ENCODE data around the gene KLK5. TPM values are rescaled to one million over a fixed set of nuclear protein-coding genes. Genes with fewer than 3 reads are reported as not detected.

The KLK5 gene
- polyA plus RNA-seq, 1 donor (not counting 4 experiments of a cell fraction or from before 2014, with no cell fraction given): 477 TPM

DNA sequence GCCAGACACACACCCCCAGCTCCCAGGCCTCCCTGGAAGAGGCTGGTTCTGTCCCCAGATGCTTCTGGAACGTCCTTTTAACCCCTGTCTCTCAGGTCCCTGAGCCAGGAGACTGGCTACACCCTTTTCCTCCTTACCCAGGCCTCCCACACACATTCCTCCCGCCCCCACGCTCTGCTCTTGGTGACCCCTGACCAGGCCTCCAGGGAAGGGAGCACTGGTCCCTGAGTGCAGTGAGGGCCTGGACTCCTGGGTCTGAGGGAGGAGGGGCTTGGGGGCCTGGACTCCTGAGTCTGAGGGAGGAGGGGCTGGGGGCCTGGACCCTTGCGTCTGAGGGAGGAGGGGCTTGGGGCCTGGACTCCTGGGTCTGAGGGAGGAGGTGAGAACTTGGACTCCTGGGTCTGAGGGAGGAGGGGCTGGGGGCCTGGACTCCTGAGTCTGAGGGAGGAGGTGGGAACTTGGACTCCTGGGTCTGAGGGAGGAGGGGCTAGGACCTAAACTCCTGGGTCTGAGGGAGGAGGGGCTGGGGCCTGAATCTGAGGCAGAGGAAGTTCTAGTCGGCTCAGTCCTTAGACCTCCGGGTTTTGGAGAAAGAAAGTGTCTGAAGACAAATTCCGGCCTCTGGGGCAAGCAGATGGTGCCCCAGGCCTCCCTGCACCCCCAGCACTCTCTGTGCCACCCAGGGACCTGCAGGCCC is 16.0 kb upstream of the KLK5 start:
- FAIRE-seq (no peak), DNase-seq (ENCODE audit: low read depth, low spot score) (no peak)
- TF ChIP-seq, protein P1, sequence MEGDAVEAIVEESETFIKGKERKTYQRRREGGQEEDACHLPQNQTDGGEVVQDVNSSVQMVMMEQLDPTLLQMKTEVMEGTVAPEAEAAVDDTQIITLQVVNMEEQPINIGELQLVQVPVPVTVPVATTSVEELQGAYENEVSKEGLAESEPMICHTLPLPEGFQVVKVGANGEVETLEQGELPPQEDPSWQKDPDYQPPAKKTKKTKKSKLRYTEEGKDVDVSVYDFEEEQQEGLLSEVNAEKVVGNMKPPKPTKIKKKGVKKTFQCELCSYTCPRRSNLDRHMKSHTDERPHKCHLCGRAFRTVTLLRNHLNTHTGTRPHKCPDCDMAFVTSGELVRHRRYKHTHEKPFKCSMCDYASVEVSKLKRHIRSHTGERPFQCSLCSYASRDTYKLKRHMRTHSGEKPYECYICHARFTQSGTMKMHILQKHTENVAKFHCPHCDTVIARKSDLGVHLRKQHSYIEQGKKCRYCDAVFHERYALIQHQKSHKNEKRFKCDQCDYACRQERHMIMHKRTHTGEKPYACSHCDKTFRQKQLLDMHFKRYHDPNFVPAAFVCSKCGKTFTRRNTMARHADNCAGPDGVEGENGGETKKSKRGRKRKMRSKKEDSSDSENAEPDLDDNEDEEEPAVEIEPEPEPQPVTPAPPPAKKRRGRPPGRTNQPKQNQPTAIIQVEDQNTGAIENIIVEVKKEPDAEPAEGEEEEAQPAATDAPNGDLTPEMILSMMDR (optimal IDR thresholded peaks at IDR 0.05 in 1 of 3, IDR thresholded peaks at IDR 0.05 in 1 of 3, conservative IDR thresholded peaks at IDR 0.05 in 1 of 3; ENCODE audit: extremely low read depth in 1 of 3, insufficient read depth in 2 of 3, low read length in 3 of 3): no peak
- TF ChIP-seq EZH2 (IDR thresholded peaks at IDR 0.05; ENCODE audit: low read length): no peak
- H3K4me3 ChIP-seq (ENCODE audit: control insufficient read depth in 2 of 3, extremely low read depth in 1 of 3, insufficient read depth in 2 of 3, low read depth in 1 of 3, low read length in 3 of 3): no peak overlapping the region
- H3K27me3 ChIP-seq (ENCODE audit: control insufficient read depth, extremely low read depth, insufficient read depth, low read length): no peaks in the 10 kb centered on the region
- no peak overlapping the region for H3K9ac ChIP-seq (ENCODE audit: control insufficient read depth, extremely low read depth, insufficient read depth, low read length)
- no peaks in the 10 kb centered on the region for H4K20me1 ChIP-seq (ENCODE audit: control insufficient read depth, extremely low read depth, insufficient read depth, low read length)
- no peak overlapping the region for H3K27ac ChIP-seq (ENCODE audit: control insufficient read depth, insufficient read depth, low read length)
- dilution Hi-C loops (cut with MboI; ENCODE audit: extremely low pct_ligation_motif_present, low sequenced_read_pairs): no loop called here
- H3K4me1 ChIP-seq (ENCODE audit: control insufficient read depth, extremely low read depth, insufficient read depth, low read length): peaks cover 15% of the 10 kb centered on the region
- no peaks in the 10 kb centered on the region for H3K9me3 ChIP-seq (ENCODE audit: control insufficient read depth, low read depth, low read length)
- H2AFZ ChIP-seq (ENCODE audit: control insufficient read depth, low read length): no peak overlapping the region
- H3K36me3 ChIP-seq (ENCODE audit: control insufficient read depth in 2 of 2, extremely low read depth in 1 of 2, insufficient read depth in 2 of 2, low read length in 2 of 2): no peaks in the 10 kb centered on the region
- H3K9me1 ChIP-seq (ENCODE audit: control insufficient read depth, extremely low read depth, insufficient read depth, low read length): no peaks in the 10 kb centered on the region
- H3K79me2 ChIP-seq (ENCODE audit: control insufficient read depth, insufficient read depth, low read length): no peaks in the 10 kb centered on the region
- no peak overlapping the region for H3K4me2 ChIP-seq (ENCODE audit: control insufficient read depth, extremely low read depth, insufficient read depth, low read depth, low read length)

DNA sequence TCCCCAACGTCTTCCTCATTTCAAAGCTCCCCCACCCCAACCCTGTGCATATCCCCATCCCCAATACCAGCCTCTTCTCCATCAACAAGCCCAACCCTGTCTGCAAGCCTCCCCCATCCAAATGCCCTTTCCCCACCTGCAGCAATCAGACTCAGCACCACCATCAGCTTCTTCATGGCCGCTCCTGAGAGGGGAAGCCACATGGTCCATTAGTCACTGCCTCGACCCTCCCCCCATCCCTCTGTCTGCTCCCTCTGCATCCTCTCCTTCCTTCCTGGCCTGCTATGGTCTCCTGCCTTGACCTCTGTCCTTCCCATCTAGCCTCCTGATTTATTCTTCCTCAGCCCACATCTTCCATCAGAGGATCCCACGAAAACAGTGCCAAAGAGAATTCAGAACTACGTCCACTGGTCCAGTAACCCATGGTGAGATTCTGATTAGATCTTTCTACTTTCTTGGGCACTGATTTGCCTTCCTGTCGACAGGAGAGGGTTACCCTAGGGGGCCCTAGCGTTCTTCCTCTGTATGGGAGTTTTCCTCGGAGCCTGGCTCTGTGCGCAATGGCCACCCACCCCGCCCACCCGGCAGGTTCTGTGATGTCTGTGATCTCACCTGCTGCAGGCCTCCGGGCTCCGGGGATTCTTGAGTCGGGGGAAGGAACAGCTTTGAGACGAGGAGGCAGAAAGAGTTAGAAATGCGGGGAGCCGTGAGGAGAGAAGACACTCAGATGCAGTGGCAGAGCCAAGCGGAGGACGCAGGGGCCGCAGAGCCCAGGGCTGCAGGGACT is 15.3 kb upstream of the KLK5 start:
- H3K4me3 ChIP-seq (ENCODE audit: control insufficient read depth in 2 of 3, extremely low read depth in 1 of 3, insufficient read depth in 2 of 3, low read depth in 1 of 3, low read length in 3 of 3): no peak overlapping the region
- no peaks in the 10 kb centered on the region for H3K9me3 ChIP-seq (ENCODE audit: control insufficient read depth, low read depth, low read length)
- dilution Hi-C loops (cut with MboI; ENCODE audit: extremely low pct_ligation_motif_present, low sequenced_read_pairs): no loop called here
- H3K27ac ChIP-seq (ENCODE audit: control insufficient read depth, insufficient read depth, low read length): no peak overlapping the region
- H3K9ac ChIP-seq (ENCODE audit: control insufficient read depth, extremely low read depth, insufficient read depth, low read length): no peak overlapping the region
- H3K36me3 ChIP-seq (ENCODE audit: control insufficient read depth in 2 of 2, extremely low read depth in 1 of 2, insufficient read depth in 2 of 2, low read length in 2 of 2): no peaks in the 10 kb centered on the region
- H3K9me1 ChIP-seq (ENCODE audit: control insufficient read depth, extremely low read depth, insufficient read depth, low read length): no peaks in the 10 kb centered on the region
- no peaks in the 10 kb centered on the region for H3K79me2 ChIP-seq (ENCODE audit: control insufficient read depth, insufficient read depth, low read length)
- H3K4me2 ChIP-seq (ENCODE audit: control insufficient read depth, extremely low read depth, insufficient read depth, low read depth, low read length): no peak overlapping the region
- FAIRE-seq: no peak
- no peak for DNase-seq (ENCODE audit: low read depth, low spot score)
- H4K20me1 ChIP-seq (ENCODE audit: control insufficient read depth, extremely low read depth, insufficient read depth, low read length): no peaks in the 10 kb centered on the region
- peaks cover 15% of the 10 kb centered on the region for H3K4me1 ChIP-seq (ENCODE audit: control insufficient read depth, extremely low read depth, insufficient read depth, low read length)
- no peaks in the 10 kb centered on the region for H3K27me3 ChIP-seq (ENCODE audit: control insufficient read depth, extremely low read depth, insufficient read depth, low read length)
- TF ChIP-seq, protein P1 (optimal IDR thresholded peaks at IDR 0.05 in 1 of 3, IDR thresholded peaks at IDR 0.05 in 1 of 3, conservative IDR thresholded peaks at IDR 0.05 in 1 of 3; ENCODE audit: extremely low read depth in 1 of 3, insufficient read depth in 2 of 3, low read length in 3 of 3): no peak
- no peak for TF ChIP-seq EZH2 (IDR thresholded peaks at IDR 0.05; ENCODE audit: low read length)
- no peak overlapping the region for H2AFZ ChIP-seq (ENCODE audit: control insufficient read depth, low read length)

Measured in keratinocyte (primary cell).